Brain microvascular endothelial cell (primary cell): ENCODE measurements around the gene GFY.
"Not testable (repeated sequence)": the region's sequence is repeated elsewhere in the genome, so short reads cannot be mapped to it uniquely, and the experiment has no call there.

Source experiments
- DNase-seq: peaks from one replicate; pipeline ENCODE4 v3.0.0-alpha.2; 2020
- H3K27ac ChIP-seq: fragments of 250-450 bp; sonication (Bioruptor Pico); 2 replicates; pipeline ENCODE4 v1.5.1; 2020; ENCODE audit warnings: mild to moderate bottlenecking, moderate library complexity
- H3K27me3 ChIP-seq: fragments of 250-450 bp; sonication (Bioruptor Pico); replicated peaks from 2 replicates; pipeline ENCODE4 v1.5.1; 2020; ENCODE audit warnings: mild to moderate bottlenecking
- H3K36me3 ChIP-seq: fragments of 250-450 bp; sonication (Bioruptor Pico); replicated peaks from 2 replicates; pipeline ENCODE4 v1.5.1; 2020; ENCODE audit warnings: mild to moderate bottlenecking
- H3K4me3 ChIP-seq: 2 replicates; pipeline ENCODE4 v1.5.1; 2011; ENCODE audit warnings: low read depth, mild to moderate bottlenecking, control low read depth, low read length, moderate library complexity
- in situ Hi-C: cut with HindIII; loops from 2 replicates; pipeline ENCODE4 v1.10.0; 2017; ENCODE audit warnings: low sequenced_read_pairs, low pct_ligation_motif_present
- TF ChIP-seq, protein P1 (sequence below): IDR thresholded peaks from 2 replicates; pipeline ENCODE4 v1.5.1; 2011; ENCODE audit warnings: low read depth, mild to moderate bottlenecking, moderate library complexity, low read length, control low read depth, inconsistent platforms; ENCODE audit errors: missing control alignments

GFY gene

DNA sequence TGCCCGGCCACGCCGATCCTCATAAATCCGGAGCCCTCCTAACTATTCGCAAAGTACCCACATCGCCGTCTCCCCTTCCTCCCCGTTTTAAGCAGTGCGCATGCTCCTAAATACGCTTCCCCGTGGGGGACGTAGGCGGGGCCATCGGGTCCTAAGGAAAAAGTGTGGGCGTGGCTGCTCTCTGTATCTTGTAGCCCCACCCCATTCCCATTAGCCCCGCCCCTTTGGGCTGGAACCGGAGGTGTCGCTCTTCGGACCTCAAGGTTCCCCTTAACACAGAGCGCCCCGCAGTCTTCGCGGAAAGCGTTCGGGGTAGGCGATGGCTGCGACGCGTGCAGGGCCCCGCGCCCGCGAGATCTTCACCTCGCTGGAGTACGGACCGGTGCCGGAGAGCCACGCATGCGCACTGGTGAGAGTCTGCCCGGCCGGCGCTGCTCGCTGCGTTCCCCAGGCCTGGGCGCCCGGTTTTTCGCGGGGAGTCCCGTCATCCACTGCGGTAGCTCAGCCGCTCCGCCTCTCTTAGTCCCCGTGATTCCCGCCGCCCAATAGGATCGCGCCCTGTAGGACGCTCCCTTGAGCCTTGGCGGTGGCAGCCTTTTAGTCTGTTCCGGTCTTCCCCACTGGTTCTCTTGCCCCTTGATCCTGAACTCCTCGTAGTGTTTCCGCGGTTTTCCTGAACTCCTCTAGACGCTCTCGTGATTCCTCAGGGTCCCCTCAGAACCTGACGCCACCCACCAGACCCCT lies 28.0 kb downstream of the GFY start, which contains the start of gene ALDH16A1:
ALDH16A1 (plus strand) TSS at position 213 of the 744 bp plus-strand sequence; CDS start at position 320, 107 bp downstream.
- Histone ChIP-seq H3K27me3 (no peaks in the 10 kb centered on the region), H3K4me3 (peak within 1 kb of the TSS; percentile 77), H3K36me3 (no peaks in the 10 kb centered on the region), H3K27ac (peak within 1 kb of the TSS; percentile 85)
- peak; percentile 97 for DNase-seq
- TF ChIP-seq, protein P1, sequence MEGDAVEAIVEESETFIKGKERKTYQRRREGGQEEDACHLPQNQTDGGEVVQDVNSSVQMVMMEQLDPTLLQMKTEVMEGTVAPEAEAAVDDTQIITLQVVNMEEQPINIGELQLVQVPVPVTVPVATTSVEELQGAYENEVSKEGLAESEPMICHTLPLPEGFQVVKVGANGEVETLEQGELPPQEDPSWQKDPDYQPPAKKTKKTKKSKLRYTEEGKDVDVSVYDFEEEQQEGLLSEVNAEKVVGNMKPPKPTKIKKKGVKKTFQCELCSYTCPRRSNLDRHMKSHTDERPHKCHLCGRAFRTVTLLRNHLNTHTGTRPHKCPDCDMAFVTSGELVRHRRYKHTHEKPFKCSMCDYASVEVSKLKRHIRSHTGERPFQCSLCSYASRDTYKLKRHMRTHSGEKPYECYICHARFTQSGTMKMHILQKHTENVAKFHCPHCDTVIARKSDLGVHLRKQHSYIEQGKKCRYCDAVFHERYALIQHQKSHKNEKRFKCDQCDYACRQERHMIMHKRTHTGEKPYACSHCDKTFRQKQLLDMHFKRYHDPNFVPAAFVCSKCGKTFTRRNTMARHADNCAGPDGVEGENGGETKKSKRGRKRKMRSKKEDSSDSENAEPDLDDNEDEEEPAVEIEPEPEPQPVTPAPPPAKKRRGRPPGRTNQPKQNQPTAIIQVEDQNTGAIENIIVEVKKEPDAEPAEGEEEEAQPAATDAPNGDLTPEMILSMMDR, result no peak
- in situ Hi-C loops, result no loop called here

DNA sequence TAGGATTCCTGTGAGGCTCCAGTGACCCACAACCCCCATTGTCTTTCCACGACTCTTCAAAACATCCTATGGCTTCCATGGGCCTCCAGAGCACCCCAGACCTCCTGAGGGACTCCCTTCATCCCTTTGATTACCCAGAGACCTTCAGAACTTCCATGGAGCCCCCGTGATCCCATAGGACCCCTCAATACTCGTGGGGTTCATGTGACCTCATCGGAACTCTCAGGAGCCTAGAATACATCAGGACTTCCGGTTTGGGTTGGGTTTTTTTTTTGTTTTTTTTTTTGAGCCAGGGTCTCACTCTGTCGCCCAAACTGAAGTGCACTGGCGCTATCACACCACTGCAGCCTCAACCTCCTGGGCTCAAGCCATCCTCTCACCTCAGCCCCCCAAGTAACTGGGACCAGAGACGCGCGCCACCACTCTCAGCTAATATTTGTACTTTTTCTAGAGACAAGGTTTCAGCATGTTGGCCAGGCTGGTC lies 28.6 kb downstream of the GFY start:
- DNase-seq, result no peak
- peak overlapping the region; percentile 77 for H3K4me3 ChIP-seq
- TF ChIP-seq, protein P1, result no peak
- in situ Hi-C loops, result no loop called here
- peak overlapping the region; percentile 85 for H3K27ac ChIP-seq
- no peaks in the 10 kb centered on the region for H3K27me3 ChIP-seq
- H3K36me3 ChIP-seq, result no peaks in the 10 kb centered on the region

DNA sequence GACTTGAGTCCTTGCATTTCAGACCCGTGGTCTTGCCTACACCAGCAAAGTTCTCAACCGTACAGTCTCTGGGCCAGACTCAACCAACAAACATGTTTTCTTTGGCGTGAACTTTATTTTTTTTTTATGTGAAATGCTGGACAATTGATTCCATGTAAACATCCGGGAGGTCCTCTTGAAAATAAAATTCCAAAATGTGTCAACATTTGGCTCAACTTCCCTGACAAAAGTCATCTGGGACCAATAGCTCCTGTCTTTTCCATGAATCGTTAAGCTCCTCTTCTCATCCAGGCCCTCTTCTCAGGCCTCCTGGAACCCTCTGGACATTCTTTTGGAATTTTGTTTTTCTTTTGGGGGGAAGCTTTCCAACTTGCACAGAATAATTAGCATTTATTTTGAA lies 30.6 kb downstream of the GFY start:
- DNase-seq, result no peak
- Histone ChIP-seq H3K27ac (no peak overlapping the region), H3K27me3 (no peaks in the 10 kb centered on the region), H3K36me3 (no peaks in the 10 kb centered on the region), H3K4me3 (no peak overlapping the region)
- TF ChIP-seq, protein P1, result no peak
- in situ Hi-C loops, result no loop called here

DNA sequence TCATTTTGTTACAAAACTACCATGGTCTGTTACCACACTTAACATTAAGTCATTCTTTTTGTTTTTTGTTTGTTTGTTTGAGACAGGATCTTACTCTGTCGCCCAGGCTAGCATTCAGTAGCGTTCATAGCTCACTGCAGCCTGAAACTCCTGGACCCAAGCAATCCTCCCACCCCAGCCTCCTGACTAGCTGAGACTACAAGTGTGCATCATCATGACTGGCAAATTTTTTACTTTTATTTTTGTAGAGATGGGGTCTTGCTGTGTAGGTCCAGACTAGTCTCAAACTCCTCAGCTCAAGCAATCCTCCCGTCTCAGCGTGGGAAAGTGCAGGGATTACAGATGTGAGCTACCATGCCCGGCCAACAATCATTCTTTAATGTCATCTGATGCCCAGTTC lies 31.1 kb downstream of the GFY start:
- Histone ChIP-seq H3K4me3 (no peak overlapping the region), H3K27ac (no peak overlapping the region), H3K36me3 (no peaks in the 10 kb centered on the region), H3K27me3 (no peaks in the 10 kb centered on the region)
- TF ChIP-seq, protein P1, result no peak
- in situ Hi-C loops, result no loop called here
- DNase-seq, result no peak

DNA sequence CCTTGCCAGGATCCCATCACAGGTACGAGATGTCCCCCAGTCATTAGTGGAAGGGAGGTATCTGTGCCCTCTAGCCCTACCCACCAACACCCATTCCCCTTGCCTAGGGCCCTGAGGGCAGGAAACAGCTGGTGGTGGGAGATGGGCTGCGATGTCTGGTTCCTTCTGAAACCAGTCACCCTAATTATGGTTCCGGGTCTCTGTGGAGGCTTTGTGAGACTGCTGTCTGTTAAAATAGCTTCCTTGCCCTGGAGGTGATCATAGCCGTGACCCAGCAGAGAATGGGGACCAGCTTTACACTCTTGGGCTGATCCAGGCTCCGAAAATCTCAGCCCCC lies 33.3 kb downstream of the GFY start:
- in situ Hi-C loops, result no loop called here
- no peaks in the 10 kb centered on the region for H3K36me3 ChIP-seq
- TF ChIP-seq, protein P1, result no peak
- DNase-seq, result no peak
- no peaks in the 10 kb centered on the region for H3K27me3 ChIP-seq
- no peak overlapping the region for H3K4me3 ChIP-seq
- no peak overlapping the region for H3K27ac ChIP-seq

DNA sequence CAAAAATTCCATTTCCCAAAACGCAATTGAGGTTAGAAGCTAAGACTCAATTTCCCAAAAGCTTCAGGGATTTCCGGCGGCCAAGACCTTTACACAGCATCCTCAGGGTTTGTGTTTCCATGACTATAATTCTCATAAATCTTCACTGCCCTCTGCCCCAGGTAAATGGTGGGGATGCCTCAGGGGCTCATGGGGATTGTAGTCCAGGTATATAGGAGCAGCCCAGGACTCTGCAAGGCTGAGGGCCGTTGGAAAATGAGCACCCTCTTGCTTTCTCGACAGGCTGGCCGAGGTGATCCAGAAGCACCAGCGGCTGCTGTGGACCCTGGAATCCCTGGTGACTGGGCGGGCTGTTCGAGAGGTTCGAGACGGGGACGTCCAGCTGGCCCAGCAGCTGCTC lies 34.2 kb downstream of the GFY start:
- in situ Hi-C loops, result no loop called here
- TF ChIP-seq, protein P1, result no peak
- DNase-seq, result no peak
- Histone ChIP-seq H3K27ac (no peak overlapping the region), H3K36me3 (no peaks in the 10 kb centered on the region), H3K27me3 (no peaks in the 10 kb centered on the region), H3K4me3 (no peak overlapping the region)

DNA sequence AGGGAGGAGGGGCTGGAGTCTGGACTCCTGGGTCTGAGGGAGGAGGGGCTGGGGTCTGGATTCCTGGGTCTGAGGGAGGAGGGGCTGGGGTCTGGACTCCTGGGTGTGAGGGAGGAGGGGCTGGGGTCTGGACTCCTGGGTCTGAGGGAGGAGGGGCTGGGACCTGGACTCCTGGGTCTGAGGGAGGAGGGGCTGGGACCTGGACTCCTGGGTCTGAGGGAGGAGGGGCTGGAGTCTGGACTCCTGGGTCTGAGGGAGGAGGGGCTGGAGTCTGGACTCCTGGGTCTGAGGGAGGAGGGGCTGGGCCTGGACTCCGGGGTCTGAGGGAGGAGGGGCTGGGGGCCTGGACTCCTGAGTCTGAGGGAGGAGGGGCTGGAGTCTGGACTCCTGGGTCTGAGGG lies 35.9 kb downstream of the GFY start:
- H3K36me3 ChIP-seq, in situ Hi-C loops, H3K4me3 ChIP-seq: not testable (repeated sequence)

More for the DNA sequence above, 35.9 kb downstream of the GFY start:
- not testable (repeated sequence) for H3K27me3 ChIP-seq, H3K27ac ChIP-seq, DNase-seq
